HCT116 (cell line): ENCODE data around the gene RNF212. TPM values are rescaled to one million over a fixed set of nuclear protein-coding genes. Genes with fewer than 3 reads are reported as not detected.

Source experiments
- ATAC-seq: fragments of 200-7000 bp; cut with Tn5 transposase; 2 replicates; pipeline ENCODE4 v1.9.1; 2020; ENCODE audit warnings: mild to moderate bottlenecking, moderate library complexity
- BruUV-seq: library from RNA; stranded (reverse); fragments of 400-500 nt; replicated peaks from 2 replicates; lab custom pipeline; 2021; lab: Mats Ljungman, UMichigan
- CTCF ChIA-PET: fragments of 300-600 bp; sonication (Branson Sonifier 250); formaldehyde crosslinking; loops from one replicate; lab custom pipeline; 2021; ENCODE audit warnings: antibody characterized with exemption; lab: Charles Lee
- POLR2A ChIA-PET: fragments of 300-600, 350-600 bp; sonication (Branson Sonifier 250); formaldehyde crosslinking; loops from one replicate; lab custom pipeline; 2021; ENCODE audit warnings: antibody characterized with exemption; lab: Charles Lee
- RAD21 ChIA-PET, 2 experiments: fragments of 300-600 bp; sonication (Branson Sonifier 250); formaldehyde crosslinking; loops; one replicate each; lab custom pipeline; 2023; ENCODE audit warnings: low total read pairs in 2 of 2; ENCODE audit not compliant: uncharacterized antibody in 2 of 2, unreplicated experiment in 2 of 2, low non-redundant PET in 1 of 2; lab: Charles Lee
- DNase-seq: peaks from one replicate; pipeline ENCODE4 v3.0.0-alpha.2; 2010; ENCODE audit warnings: low read depth, low spot score
- H2AFZ ChIP-seq: fragments of 200-600 bp; shearing (Covaris generic), sonication (generic); 2 replicates; pipeline ENCODE4 v1.6.1; 2017; ENCODE audit warnings: low read depth, mixed run types, mixed read lengths, antibody characterized with exemption, low read length; ENCODE audit not compliant: poor library complexity, severe bottlenecking
- H3K27ac ChIP-seq: 2 replicates; pipeline ENCODE4 v1.5.1; 2012; ENCODE audit warnings: low read depth, low read length
- H3K27me3 ChIP-seq: fragments of 200-600 bp; sonication (generic); 2 replicates; pipeline ENCODE4 v1.6.1; 2016; ENCODE audit warnings: mixed run types, low read length, mixed read lengths; ENCODE audit not compliant: insufficient read depth
- H3K36me3 ChIP-seq, 2 experiments: fragments of 200-500 bp in 1 of 2; fragments of 200-600 bp in 1 of 2; sonication (Bioruptor generic) in 1 of 2; sonication (generic) in 1 of 2; 2 replicates each; pipeline versions ENCODE4 v1.5.1 to v1.6.1; 2014 to 2016; ENCODE audit warnings: low read length in 2 of 2, inconsistent platforms in 1 of 2, mixed read lengths in 1 of 2, mixed run types in 1 of 2; ENCODE audit not compliant: insufficient read depth in 2 of 2, control insufficient read depth in 1 of 2
- H3K4me1 ChIP-seq, 2 experiments: fragments of 200-600 bp in 1 of 2; sonication (generic) in 1 of 2; 2 replicates each; pipeline versions ENCODE4 v1.5.1 to v1.6.1; 2012 to 2017; ENCODE audit warnings: low read length in 2 of 2, inconsistent platforms in 1 of 2, mild to moderate bottlenecking in 1 of 2, mixed read lengths in 1 of 2, mixed run types in 1 of 2, moderate library complexity in 1 of 2; ENCODE audit not compliant: insufficient read depth in 2 of 2, control insufficient read depth in 1 of 2
- H3K4me2 ChIP-seq: fragments of 200-600 bp; sonication (generic); 2 replicates; pipeline ENCODE4 v1.6.1; 2017; ENCODE audit warnings: mixed run types, low read length, mixed read lengths
- H3K4me3 ChIP-seq, 2 experiments: fragments of 200-600 bp in 1 of 2; sonication (generic) in 1 of 2; replicated peaks in 1 of 2; 2 replicates each; pipeline ENCODE4 v1.5.1; 2011 to 2016; ENCODE audit warnings: low read length in 2 of 2, control low read depth in 1 of 2, low read depth in 1 of 2, mild to moderate bottlenecking in 1 of 2, mixed read lengths in 1 of 2, mixed run types in 1 of 2
- H3K79me2 ChIP-seq: fragments of 200-600 bp; sonication (generic); 2 replicates; pipeline ENCODE4 v1.6.1; 2017; ENCODE audit warnings: mild to moderate bottlenecking, mixed run types, low read length, moderate library complexity, mixed read lengths; ENCODE audit not compliant: insufficient read depth
- H3K9ac ChIP-seq: fragments of 200-600 bp; sonication (generic); 2 replicates; pipeline ENCODE4 v1.6.1; 2016; ENCODE audit warnings: low read length, mixed read lengths
- H3K9me2 ChIP-seq: fragments of 200-600 bp; sonication (generic), shearing (Covaris generic); 2 replicates; pipeline ENCODE4 v1.6.1; 2017; ENCODE audit warnings: mixed run types, mild to moderate bottlenecking, moderate library complexity; ENCODE audit not compliant: insufficient read depth
- H3K9me3 ChIP-seq, 2 experiments: fragments of 200-500 bp in 1 of 2; fragments of 200-600 bp in 1 of 2; sonication (Bioruptor generic) in 1 of 2; sonication (generic) in 1 of 2; 2 replicates each; pipeline ENCODE4 v1.6.1; 2014 to 2017; ENCODE audit warnings: low read length in 2 of 2, mixed read lengths in 2 of 2, inconsistent platforms in 1 of 2, low read depth in 1 of 2, mild to moderate bottlenecking in 1 of 2, mixed run types in 1 of 2, moderate library complexity in 1 of 2; ENCODE audit not compliant: control insufficient read depth in 1 of 2, insufficient read depth in 1 of 2
- H4K20me1 ChIP-seq: fragments of 200-600 bp; sonication (generic), shearing (Covaris generic); 2 replicates; pipeline ENCODE4 v1.6.1; 2017; ENCODE audit warnings: mixed run types, mild to moderate bottlenecking, moderate library complexity; ENCODE audit not compliant: insufficient read depth
- CBX3 ChIP-seq: IDR thresholded peaks from 2 replicates; pipeline ENCODE4 v1.6.1; 2012; ENCODE audit warnings: low read depth
- CEBPB ChIP-seq: IDR thresholded peaks from 2 replicates; pipeline ENCODE4 v1.6.1; 2012; ENCODE audit warnings: low read depth
- EGR1 ChIP-seq: IDR thresholded peaks from 2 replicates; pipeline ENCODE4 v1.6.1; 2012; ENCODE audit warnings: low read depth
- SRF ChIP-seq: IDR thresholded peaks from 2 replicates; pipeline ENCODE4 v1.6.1; 2012; ENCODE audit warnings: low read depth
- ZBTB33 ChIP-seq: IDR thresholded peaks from 2 replicates; pipeline ENCODE4 v1.6.1; 2011; ENCODE audit warnings: mild to moderate bottlenecking, low read length, moderate library complexity; ENCODE audit not compliant: insufficient replicate concordance; ENCODE audit errors: extremely low read depth
- ZFX ChIP-seq: fragments of 450-650 bp; IDR thresholded peaks from 2 replicates; pipeline ENCODE4 v1.6.1; 2017
- intact Hi-C: fragments of 100-400 bp; cut with micrococcal nuclease; formaldehyde crosslinking; loops from 2 replicates; pipeline ENCODE4 v1.10.0; 2022
- total RNA-seq: library from RNA; stranded (reverse); gene quantifications from one replicate; pipeline ENCODE4 v1.2.1, GENCODE V29; 2021; ENCODE audit not compliant: unreplicated experiment

The RNF212 gene
- total RNA-seq, 1 experiment from 2014 or later = not detected

GRCh38 chr4:1065732-1066131 is 47.6 kb downstream of the RNF212 start:
- Histone ChIP-seq H4K20me1 (no peaks in the 10 kb centered on the region), H3K79me2 (no peaks in the 10 kb centered on the region), H2AFZ (no peak overlapping the region), H3K4me2 (no peak overlapping the region), H3K4me3 (no peak overlapping the region), H3K9me3 (no peaks in the 10 kb centered on the region), H3K27me3 (peaks cover 13% of the 10 kb centered on the region; the same call in 1 of the 2 replicates), H3K9ac (no peak overlapping the region), H3K36me3 (no peaks in the 10 kb centered on the region), H3K27ac (no peak overlapping the region), H3K4me1 (no peaks in the 10 kb centered on the region), H3K9me2 (no peaks in the 10 kb centered on the region)
- CTCF ChIA-PET = no interaction called here
- intact Hi-C loops = no loop called here
- TF ChIP-seq EGR1 (no peak), CBX3 (no peak)
- no peak for ATAC-seq
- DNase-seq = no peak
- POLR2A ChIA-PET = no interaction called here
- BruUV-seq = no TSS peak
- RAD21 ChIA-PET = no interaction called here

DNA sequence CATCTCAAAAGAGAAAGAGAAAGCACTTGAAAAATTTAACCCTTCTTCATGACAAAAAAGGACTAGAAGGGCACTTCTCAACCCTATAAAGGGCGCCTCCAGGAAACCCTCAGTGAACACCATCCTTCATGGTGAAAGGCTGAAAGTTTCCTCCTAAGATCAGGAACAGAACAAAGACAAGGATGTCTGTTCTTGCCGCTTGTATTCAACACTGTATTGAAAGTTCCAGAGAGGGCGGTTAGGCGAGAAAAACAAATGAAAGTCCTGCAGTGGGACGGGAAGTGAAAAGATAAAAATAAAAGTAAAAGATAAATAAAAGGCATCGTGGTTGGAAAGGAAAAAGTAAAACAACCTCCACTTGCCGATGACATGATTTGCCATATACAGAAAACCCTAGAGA is 50.9 kb downstream of the RNF212 start:
- no TSS peak for BruUV-seq
- Histone ChIP-seq H3K36me3 (no peaks in the 10 kb centered on the region), H3K4me3 (no peak overlapping the region), H3K9ac (no peak overlapping the region), H3K27ac (no peak overlapping the region), H3K9me3 (no peaks in the 10 kb centered on the region), H3K79me2 (no peaks in the 10 kb centered on the region), H2AFZ (no peak overlapping the region), H3K27me3 (peaks cover 13% of the 10 kb centered on the region; the same call in 1 of the 2 replicates), H4K20me1 (no peaks in the 10 kb centered on the region), H3K4me1 (no peaks in the 10 kb centered on the region), H3K9me2 (no peaks in the 10 kb centered on the region), H3K4me2 (no peak overlapping the region)
- DNase-seq = no peak
- no peak for ATAC-seq
- ChIA-PET CTCF (no interaction called here), RAD21 (no interaction called here), POLR2A (no interaction called here)
- intact Hi-C loops = no loop called here
- TF ChIP-seq ZFX (no peak), ZBTB33 (no peak), CEBPB (no peak), SRF (no peak)
